Gastrocnemius medialis (tissue), 4 donors: Measurements from ENCODE around the gene INF2. TPM values are rescaled to one million over a fixed set of nuclear protein-coding genes. Genes with fewer than 3 reads are reported as not detected.
"Not testable (repeated sequence)": the region's sequence is repeated elsewhere in the genome, so short reads cannot be mapped to it uniquely, and the experiment has no call there.

Experiments
- ATAC-seq, 2 donors: fragments of 150-250 bp; one replicate each; pipeline ENCODE4 v1.9.1; 2016
- DNase-seq, 2 donors: peaks; one replicate each; pipeline ENCODE4 v3.0.0-alpha.2; 2019
- H3K27ac ChIP-seq, 4 donors: fragments of 200-600 bp; sonication (generic); 1 replicate in 1 of 4; 2 replicates in 3 of 4; pipeline ENCODE4 v1.5.1; 2016 to 2018; ENCODE audit warnings: mild to moderate bottlenecking in 2 of 4, moderate library complexity in 1 of 4
- H3K27me3 ChIP-seq, 3 donors: fragments of 200-600 bp; sonication (generic) in 2 of 3; 1 replicate in 1 of 3; 2 replicates in 2 of 3; pipeline versions ENCODE4 v1.5.1 to v1.6.0; 2016 to 2019; ENCODE audit warnings: mild to moderate bottlenecking in 1 of 3, moderate library complexity in 1 of 3
- H3K36me3 ChIP-seq, 2 donors: fragments of 200-600 bp; sonication (generic) in 1 of 2; one replicate each; pipeline ENCODE4 v1.5.1; 2017 to 2018
- H3K4me1 ChIP-seq, 2 donors: fragments of 200-600 bp; sonication (generic) in 1 of 2; one replicate each; pipeline ENCODE4 v1.5.1; 2016 to 2017; ENCODE audit warnings: mild to moderate bottlenecking in 2 of 2
- H3K4me3 ChIP-seq, 4 donors: fragments of 200-600 bp; sonication (generic) in 3 of 4; 1 replicate in 1 of 4; 2 replicates in 3 of 4; pipeline ENCODE4 v1.5.1; 2016 to 2019; ENCODE audit warnings: mild to moderate bottlenecking in 2 of 4
- H3K9me3 ChIP-seq, 3 donors: fragments of 200-600 bp; sonication (generic) in 2 of 3; 1 replicate in 1 of 3; 2 replicates in 2 of 3; pipeline ENCODE4 v1.5.1; 2016 to 2019
- CTCF ChIP-seq, 5 experiments: fragments of 450-650 bp in 3 of 5; fragments of 200-600 bp in 2 of 5; sonication (generic) in 2 of 5; IDR thresholded peaks in 4 of 5; conservative IDR thresholded peaks in 1 of 5; 1 replicate in 4 of 5; 2 replicates in 1 of 5; pipeline ENCODE4 v1.5.1; 2016 to 2019; ENCODE audit warnings: antibody characterized with exemption in 5 of 5, mild to moderate bottlenecking in 3 of 5, moderate library complexity in 3 of 5
- POLR2A ChIP-seq, 2 donors: fragments of 450-650 bp; IDR thresholded peaks; one replicate each; pipeline ENCODE4 v1.6.1; 2017; ENCODE audit warnings: antibody characterized with exemption in 2 of 2, mild to moderate bottlenecking in 2 of 2, moderate library complexity in 2 of 2
- in situ Hi-C, 4 donors: fragments of 200-750 bp; cut with MboI; loops; one replicate each; pipeline versions ENCODE4 v1.15.0 to v1.8.0; 2017; ENCODE audit warnings: low sequenced_read_pairs in 4 of 4
- intact Hi-C: fragments of 100-400 bp; cut with DNase I; formaldehyde crosslinking; loops from one replicate; pipeline ENCODE4 v1.15.1; 2023; ENCODE audit warnings: low total_unique reads
- total RNA-seq, 4 donors: library from RNA; depleted of rRNA; stranded (reverse); fragments of >200 nt; gene quantifications; one replicate each; pipeline versions ENCODE4 v1.1.0 to v1.2.3, GENCODE V29; 2016

INF2 gene
- total RNA-seq, 4 donors from 2014 or later, result 11.6 to 34.6 (median 19.7) TPM

GRCh38 chr14:104664107-104664506 is 25.3 kb upstream of the INF2 start:
- Histone ChIP-seq H3K27ac (no peak overlapping the region), H3K4me1 (peaks cover 0 to 4% of the 10 kb centered on the region in 2 donors), H3K4me3 (no peak overlapping the region), H3K27me3 (peaks cover 8 to 13% (median 13%) of the 10 kb centered on the region in 3 donors), H3K9me3 (no peaks in the 10 kb centered on the region), H3K36me3 (no peaks in the 10 kb centered on the region)
- DNase-seq, result no peak
- intact Hi-C loops (no loop called here), in situ Hi-C loops (no loop called here)
- TF ChIP-seq POLR2A (IDR thresholded peaks at IDR 0.05) (no peak), CTCF (IDR thresholded peaks at IDR 0.05 in 4 of 5, conservative IDR thresholded peaks at IDR 0.05 in 1 of 5) (no peak)
- ATAC-seq, result no peak

DNA sequence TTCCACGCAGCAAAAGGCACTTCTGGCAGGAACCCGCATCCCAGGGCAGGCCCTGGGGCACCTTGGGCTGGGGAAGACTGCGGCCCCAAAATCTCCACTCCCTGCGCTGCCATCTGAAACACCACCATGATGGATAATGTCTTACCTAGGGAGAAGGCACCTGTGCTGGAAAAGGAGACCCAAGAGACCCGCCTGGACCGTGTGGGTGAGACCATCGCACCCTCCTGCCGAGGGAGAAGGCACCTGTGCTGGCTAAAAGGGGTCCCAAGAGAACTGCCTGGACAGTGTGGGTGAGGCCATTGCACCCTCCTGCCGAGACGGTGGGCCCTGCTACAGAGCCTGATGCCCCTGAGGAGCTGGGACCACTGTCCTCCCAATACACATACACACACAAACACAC is 24.8 kb upstream of the INF2 start:
- no peaks in the 10 kb centered on the region for H3K9me3 ChIP-seq
- H3K27me3 ChIP-seq, result peaks cover 8 to 10% (median 10%) of the 10 kb centered on the region in 3 donors
- no peaks in the 10 kb centered on the region for H3K36me3 ChIP-seq
- in situ Hi-C loops, result no loop called here
- intact Hi-C loops, result no loop called here
- ATAC-seq (no peak), DNase-seq (no peak)
- no peak overlapping the region for H3K27ac ChIP-seq
- no peak overlapping the region for H3K4me3 ChIP-seq
- H3K4me1 ChIP-seq, result peaks cover 0 to 4% of the 10 kb centered on the region in 2 donors
- TF ChIP-seq POLR2A (IDR thresholded peaks at IDR 0.05) (no peak), CTCF (IDR thresholded peaks at IDR 0.05 in 4 of 5, conservative IDR thresholded peaks at IDR 0.05 in 1 of 5) (no peak)

DNA sequence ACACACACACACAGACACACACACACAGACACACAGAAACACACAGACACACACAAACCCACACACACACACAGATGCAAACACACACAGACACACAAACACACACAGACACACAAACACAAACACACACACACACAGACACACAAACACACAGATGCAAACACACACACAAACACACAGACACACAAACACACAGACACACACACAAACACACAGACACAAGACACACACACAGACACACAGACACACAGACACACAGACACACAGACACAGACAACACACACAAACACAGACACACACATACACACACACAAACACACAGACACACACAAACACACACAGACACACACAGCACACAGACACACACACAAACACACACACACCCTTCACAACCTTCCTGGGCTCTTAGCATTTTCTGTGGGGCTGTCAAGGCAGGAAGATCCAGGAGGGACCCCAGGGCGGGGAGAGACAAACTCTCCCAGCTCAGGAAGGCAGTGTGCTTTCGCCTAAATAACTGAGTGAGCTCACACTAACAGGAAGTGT is 24.2 kb upstream of the INF2 start:
- in situ Hi-C loops, result no loop called here
- H3K27ac ChIP-seq, result no peak overlapping the region
- no peak for DNase-seq
- peaks cover 3 to 8% (median 4%) of the 10 kb centered on the region in 3 donors for H3K27me3 ChIP-seq
- no peaks in the 10 kb centered on the region for H3K36me3 ChIP-seq
- TF ChIP-seq CTCF (IDR thresholded peaks at IDR 0.05 in 4 of 5, conservative IDR thresholded peaks at IDR 0.05 in 1 of 5) (no peak), POLR2A (IDR thresholded peaks at IDR 0.05) (no peak)
- H3K9me3 ChIP-seq, result no peaks in the 10 kb centered on the region
- intact Hi-C loops, result no loop called here
- no peak for ATAC-seq
- H3K4me1 ChIP-seq, result peaks cover 0 to 4% of the 10 kb centered on the region in 2 donors
- no peak overlapping the region for H3K4me3 ChIP-seq

DNA sequence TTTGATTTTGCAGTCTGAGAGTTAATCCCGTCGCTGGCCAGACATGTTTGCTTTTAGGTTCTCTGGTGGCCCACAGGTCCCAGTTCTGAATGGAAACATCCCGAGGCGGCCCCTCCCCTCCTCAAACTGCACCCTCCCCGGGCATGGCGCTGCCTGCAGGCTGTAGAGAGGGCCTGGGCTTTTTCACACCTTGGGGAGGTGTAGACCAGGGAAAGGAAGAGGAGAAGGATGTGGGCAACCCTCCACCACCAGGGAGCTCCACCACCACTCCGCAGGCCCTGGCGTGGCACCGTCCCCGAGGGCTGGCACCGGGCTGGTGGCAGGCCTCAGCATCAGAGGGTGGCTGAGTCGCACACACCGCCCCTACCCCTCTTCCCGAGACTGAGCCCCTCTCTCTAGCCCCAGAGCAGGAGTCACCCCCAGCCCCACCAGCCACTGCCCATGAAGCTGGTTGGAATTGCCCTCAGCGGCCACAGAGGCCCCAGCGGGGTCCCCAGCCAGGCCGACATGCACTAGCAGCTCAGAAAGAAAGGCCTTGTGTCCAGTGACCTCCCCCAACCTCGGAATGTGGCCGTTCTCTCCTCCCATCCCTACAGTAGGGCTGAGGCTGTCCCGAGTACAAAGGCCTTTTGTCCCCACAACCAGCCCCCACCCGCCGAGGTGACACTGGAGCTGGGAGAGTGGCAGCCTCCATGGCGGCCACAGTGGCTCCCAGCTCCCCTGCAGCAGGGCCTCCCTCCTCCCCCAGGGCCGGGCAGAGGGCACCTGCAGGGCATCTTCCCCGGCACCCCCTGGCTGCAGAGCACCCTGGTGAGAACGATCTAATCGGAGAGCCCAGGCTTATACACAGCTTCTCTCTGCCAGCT is 23.5 kb upstream of the INF2 start:
- intact Hi-C loops (no loop called here), in situ Hi-C loops (no loop called here)
- ATAC-seq, result no peak
- Histone ChIP-seq H3K4me1 (peaks cover 0 to 4% of the 10 kb centered on the region in 2 donors), H3K27ac (no peak overlapping the region), H3K4me3 (no peak overlapping the region), H3K9me3 (no peaks in the 10 kb centered on the region), H3K27me3 (peaks cover 0 to 3% (median 3%) of the 10 kb centered on the region in 3 donors), H3K36me3 (no peaks in the 10 kb centered on the region)
- DNase-seq, result no peak
- TF ChIP-seq POLR2A (IDR thresholded peaks at IDR 0.05) (no peak), CTCF (IDR thresholded peaks at IDR 0.05 in 4 of 5, conservative IDR thresholded peaks at IDR 0.05 in 1 of 5) (peak in 2 of 5 experiments; percentile 33 to 49)

DNA sequence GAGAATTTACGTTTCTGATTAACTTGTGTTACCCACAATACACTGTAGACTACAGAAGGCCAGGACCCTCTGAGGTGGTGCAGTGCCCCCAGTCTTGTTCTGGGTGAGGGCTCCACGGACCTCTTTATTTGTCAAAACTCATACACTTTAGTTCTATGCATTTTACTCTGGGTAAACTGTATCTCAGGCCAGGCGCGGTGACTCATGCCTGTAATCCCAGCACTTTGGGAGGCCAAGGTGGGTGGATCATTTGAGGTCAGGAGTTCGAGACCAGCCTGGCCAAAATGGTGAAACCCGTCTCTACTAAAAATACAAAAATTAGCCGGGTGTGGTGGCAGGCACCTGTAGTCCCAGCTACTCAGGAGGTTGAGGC is 22.9 kb upstream of the INF2 start:
- intact Hi-C loops, H3K27ac ChIP-seq, H3K9me3 ChIP-seq, in situ Hi-C loops, DNase-seq, ATAC-seq, H3K27me3 ChIP-seq, H3K4me3 ChIP-seq, H3K4me1 ChIP-seq, H3K36me3 ChIP-seq: not testable (repeated sequence)
